NCI-H146 treated with DMSO at 0.1 percent for 48 hours (cell line): ENCODE results near the gene VSIG10L2.
"Not testable (repeated sequence)": the region's sequence is repeated elsewhere in the genome, so short reads cannot be mapped to it uniquely, and the experiment has no call there.

Experiments
- DNase-seq: peaks from one replicate; lab custom pipeline; 2025; ENCODE audit not compliant: unreplicated experiment; lab: John Stamatoyannopoulos, UW

VSIG10L2 gene

DNA sequence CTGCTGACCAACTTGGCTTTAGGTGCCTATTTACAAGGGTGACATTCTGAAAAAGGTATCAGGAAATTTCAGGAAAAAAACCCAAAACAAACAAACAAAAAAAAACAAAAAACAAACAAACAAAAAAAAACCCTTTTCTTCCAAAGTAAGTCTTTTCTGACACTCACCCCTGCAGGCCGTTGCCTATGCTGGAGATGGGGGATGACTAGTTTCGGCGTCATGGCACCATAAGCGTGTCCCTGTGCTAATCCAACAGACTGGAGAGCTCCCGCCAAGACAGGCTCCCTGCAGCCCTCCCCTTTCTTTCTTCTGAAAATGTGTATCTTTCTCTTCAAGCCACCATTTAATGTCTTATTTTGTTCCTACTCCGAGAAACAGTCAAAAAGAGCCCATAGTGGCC lies 13.7 kb downstream of the VSIG10L2 start:
- DNase-seq: no peak

- DNase-seq: no peak
These were observed 14.1 kb downstream of the VSIG10L2 start for GRCh38 chr11:125959931-125960330.

- DNase-seq: no peak
These were observed 14.9 kb downstream of the VSIG10L2 start for GRCh38 chr11:125960771-125961170.

- DNase-seq: no peak
These were observed 21.7 kb downstream of the VSIG10L2 start for GRCh38 chr11:125967515-125967914.

- no peak for DNase-seq
These were observed 22.5 kb downstream of the VSIG10L2 start for GRCh38 chr11:125968354-125968753.

DNA sequence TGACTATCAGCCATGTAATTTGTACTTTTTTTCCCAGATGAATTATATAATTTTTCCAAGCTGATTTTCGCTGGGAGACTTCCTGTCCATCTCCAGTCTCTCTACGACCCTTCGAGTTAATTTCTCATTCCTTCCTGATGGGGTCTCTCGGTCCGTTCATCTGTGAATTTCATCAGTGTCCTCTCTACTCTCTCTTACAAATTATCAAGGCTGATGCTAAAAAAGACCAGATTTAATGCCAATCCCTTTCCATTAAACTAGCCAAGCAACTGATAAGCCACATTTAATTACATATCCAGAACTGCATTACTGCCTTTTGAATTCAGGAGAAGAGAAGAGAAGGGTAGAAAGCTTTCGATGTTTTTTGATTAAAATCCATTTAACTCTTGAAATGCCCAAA lies 25.8 kb downstream of the VSIG10L2 start:
- DNase-seq: no peak

DNA sequence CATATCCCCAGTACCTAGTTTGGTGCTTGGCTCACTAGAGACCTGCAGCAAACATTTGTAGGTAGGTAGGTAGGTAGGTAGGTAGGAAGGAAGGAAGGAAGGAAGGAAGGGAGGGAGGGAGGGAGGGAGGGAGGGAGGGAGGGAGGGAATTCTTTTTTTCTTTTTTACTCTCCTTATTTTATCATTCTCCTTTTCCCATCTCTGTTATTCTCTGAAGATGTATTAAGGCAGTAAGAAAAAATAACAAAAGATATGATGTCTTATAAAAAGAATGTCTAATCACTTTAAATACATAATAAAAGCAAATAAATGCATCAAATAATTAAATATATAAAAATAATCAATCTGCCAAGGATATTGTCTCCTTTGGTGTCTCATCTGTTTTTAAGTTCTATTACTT lies 28.4 kb downstream of the VSIG10L2 start:
- DNase-seq: no peak

GRCh38 chr11:125975634-125976033 lies 29.8 kb downstream of the VSIG10L2 start:
- DNase-seq: no peak

GRCh38 chr11:125976156-125976555 lies 30.3 kb downstream of the VSIG10L2 start:
- DNase-seq: no peak

- no peak for DNase-seq
These were observed 31.5 kb downstream of the VSIG10L2 start for GRCh38 chr11:125977333-125977732.

- no peak for DNase-seq
These were observed 32.4 kb downstream of the VSIG10L2 start for GRCh38 chr11:125978181-125978716.

DNA sequence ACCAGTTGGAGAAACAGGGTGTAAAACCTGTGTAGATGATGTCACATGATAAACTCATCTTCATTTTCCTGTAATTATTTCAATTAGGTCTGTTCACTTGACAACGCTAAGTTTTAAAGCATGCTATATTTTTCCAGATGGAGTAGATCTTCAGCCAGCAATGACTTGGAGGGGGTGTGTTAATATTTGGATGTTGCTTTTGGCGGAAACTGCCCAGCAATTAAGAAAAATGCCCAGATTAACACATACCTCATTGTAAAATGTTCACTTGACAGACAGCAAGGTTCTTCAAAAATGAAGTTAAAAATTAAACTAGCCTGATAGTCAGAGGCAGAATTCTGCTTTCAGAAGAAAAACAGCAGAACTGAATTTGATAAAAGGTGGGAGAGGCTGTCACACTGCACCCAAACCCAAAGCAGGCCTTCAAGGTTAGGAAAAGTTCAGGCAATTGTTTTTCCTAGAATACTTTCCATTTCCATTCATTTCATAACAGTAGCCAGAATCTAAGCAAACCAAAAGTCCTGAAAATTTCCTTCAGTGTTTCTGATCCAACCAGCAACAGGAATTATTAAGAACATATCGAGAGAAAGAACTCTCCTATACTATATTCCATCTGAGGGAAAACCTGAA lies 33.0 kb downstream of the VSIG10L2 start:
- DNase-seq: no peak

- no peak for DNase-seq
These were observed 33.7 kb downstream of the VSIG10L2 start for GRCh38 chr11:125979511-125979910.

GRCh38 chr11:125980436-125980835 lies 34.6 kb downstream of the VSIG10L2 start:
- DNase-seq: no peak

GRCh38 chr11:125982348-125982730 lies 36.5 kb downstream of the VSIG10L2 start:
- no peak for DNase-seq

- DNase-seq: not testable (repeated sequence)
These were observed 40.1 kb downstream of the VSIG10L2 start for GRCh38 chr11:125985956-125986355.

GRCh38 chr11:125987066-125987641 lies 41.3 kb downstream of the VSIG10L2 start:
- no peak for DNase-seq

DNA sequence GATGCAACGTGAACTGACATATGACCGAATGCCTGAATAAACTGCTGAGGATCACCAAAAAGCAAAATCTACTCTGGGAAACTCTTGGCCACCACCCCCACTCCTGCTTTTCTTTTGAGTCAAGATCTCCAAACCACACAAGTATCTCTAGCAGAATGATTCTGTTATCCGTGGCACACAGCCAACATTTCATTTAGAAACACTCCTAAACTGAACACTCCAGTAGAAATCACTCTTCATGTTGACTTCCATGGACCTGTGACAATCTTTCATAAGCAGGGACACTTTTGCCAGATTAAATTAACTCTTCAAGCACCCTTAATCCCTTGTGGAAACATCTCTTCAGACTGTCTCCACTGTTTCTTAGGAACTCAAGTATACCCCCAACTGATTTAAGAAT lies 44.4 kb downstream of the VSIG10L2 start:
- no peak for DNase-seq

GRCh38 chr11:125992893-125993292 lies 47.0 kb downstream of the VSIG10L2 start:
- DNase-seq: no peak

- no peak for DNase-seq
These were observed 48.7 kb downstream of the VSIG10L2 start for GRCh38 chr11:125994509-125994908.

DNA sequence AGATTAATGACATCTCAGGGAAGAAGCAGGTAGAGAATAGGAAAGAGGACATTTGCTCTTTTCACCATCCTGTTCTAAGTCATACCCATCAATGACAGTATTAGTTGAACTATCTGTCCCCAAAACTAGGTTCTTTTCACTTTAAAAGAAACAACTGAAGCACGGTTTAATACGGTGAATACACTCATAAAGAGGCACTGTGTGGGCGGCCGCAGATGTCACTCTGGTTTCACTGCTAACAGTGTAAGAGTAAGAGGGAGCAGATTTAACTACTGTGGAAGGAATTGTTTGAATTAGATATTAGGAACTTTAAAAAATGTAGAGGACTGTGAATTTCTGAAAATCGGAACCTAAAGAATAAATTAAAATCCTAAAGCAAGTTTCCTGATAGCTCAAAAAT lies 49.5 kb downstream of the VSIG10L2 start:
- DNase-seq: no peak

DNA sequence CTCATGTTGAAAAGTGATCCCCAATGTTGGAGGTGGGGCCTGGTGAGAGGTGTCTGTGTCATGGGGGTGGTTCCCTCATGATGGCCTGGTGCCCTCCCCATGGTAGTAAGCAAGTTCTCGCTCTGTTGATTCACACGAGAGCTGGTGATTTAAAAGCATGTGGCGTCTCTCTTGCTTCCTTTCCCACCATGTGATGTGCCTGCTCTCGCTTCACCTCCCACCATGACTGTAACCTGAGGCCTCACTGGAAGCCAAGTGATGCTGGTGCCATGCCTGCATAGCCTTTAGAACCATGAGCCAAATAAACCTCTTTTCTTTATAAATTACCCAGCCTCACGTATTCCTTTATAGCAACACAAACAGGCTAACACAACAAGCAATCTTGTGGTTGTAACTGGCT lies 52.4 kb downstream of the VSIG10L2 start:
- no peak for DNase-seq
